Measurements from ENCODE around the gene CHD6.
"Not testable (repeated sequence)": the region's sequence is repeated elsewhere in the genome, so short reads cannot be mapped to it uniquely, and the experiment has no call there.

The CHD6 gene

DNA sequence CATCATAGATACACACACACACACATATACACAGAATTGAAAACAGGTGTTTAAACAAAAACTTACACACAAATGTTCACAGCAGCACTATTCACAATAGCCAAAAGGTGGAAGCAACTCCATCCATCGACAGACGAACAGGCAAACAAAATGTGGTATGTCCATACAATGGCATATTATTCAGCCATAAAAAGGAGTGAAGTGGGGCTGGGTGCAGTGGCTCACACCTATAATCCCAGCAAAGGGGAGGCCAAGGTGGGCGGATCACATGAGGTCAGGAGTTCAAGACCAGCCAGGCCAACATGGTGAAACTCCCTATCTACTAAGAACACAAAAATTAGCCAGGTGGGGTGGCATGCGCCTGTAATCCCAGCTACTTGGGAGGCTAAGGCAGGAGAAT lies 80.3 kb downstream of the CHD6 start:
- no peak for DNase-seq

DNA sequence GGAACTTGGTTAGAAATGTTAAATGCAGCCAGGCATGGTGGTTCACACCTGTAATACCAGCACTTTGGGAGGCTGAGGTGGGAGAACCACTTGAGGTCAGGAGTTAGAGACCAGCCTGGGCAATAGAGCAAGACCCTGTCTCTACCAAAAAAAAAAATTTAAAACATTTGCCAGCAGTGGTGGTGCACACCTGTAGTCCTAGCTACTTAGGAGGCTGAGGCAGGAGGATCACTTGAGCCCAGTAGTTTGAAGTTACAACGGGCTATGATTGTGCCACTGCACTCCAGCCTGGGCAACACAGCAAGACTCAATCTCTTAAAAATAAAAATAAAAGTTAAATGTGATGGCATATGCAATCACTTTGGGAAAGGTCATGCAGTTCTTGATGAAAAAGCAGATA lies 82.6 kb downstream of the CHD6 start:
- DNase-seq, result not testable (repeated sequence)

DNA sequence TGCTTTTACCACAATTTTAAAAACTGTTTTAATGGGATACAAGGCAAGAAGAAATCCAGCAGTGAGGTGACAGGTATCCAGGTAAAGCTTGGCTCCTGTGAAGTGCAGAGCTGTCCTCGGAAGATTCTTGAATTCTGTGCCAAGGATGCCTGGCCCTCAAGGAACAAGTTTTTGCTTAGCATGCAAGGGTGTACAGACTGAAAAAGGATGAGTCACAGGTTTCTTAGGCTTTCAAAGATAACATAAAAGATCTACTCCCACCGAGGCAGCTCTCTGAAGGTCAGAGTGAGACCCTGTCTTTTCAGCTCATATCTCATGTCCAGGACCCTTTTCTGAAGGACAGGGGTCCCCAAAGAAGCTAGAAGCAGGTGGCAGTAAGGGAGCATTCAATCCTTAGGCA lies 83.3 kb downstream of the CHD6 start:
- no peak for DNase-seq

DNA sequence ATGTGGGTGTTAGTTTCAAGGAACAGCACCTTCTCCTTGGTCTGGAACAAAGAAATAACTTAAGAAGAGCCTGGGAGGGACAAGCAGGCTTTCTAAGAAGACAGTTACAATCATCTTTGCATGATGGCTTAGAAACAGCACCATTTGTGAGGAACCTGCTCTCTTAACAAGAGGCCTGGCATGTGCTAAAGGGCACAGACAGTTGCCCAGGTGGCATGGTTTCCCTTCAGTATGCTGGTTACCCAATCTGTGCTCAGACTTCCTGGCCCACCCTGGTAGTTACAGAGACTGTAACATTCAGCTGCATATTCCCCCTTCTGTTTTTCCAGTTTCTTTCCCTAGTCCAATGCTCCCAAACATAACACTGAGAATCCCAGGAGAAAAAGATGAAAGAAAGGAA lies 84.0 kb downstream of the CHD6 start:
- no peak for DNase-seq

DNA sequence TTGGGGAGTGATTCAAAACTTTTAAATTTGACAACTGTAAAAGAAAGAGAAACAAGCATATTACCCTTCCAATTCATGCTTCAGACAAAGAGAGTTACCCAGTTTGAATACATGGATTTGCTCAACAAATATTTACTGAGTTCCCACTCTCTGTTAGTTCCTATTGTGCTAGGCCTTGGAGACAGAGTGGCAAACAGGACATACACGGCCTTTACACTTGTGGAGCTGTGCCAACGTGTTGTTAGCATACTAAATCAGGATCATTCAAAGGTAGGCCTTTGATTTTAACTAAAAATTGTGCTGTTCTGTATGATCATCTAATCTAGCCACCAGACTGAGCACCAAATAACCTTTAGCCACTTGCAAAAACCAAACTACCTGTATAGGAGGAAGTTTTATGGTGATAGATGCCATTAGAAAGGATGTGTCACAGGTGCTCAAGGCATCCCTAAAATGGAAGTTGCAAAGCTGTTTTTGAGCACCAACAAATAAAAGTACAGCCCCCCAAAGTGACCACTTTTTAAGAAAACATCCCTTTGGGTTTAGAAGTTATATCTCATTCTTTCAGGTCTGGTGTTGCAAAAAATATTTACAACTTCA lies 84.5 kb downstream of the CHD6 start:
- DNase-seq, result no peak

DNA sequence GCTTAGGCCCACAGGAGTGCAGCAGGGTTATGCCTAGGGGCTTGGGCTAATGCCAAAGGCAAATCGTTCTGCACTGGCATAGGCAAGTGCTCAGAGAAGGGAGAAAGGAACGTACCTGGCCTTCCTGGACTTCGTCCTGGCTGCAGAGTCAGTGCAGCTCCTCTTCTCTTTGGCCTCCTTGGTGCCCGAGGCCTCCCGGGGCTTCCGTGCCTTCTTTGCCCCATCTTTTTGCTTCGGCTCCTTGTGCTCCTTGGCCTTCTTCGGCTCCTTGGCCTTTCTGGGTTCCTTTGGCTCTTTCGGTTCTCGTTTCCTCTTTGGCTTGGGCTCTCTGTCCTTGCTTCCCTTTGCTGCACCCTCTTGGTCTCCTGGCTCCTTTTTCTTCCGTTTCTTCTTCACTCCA lies 85.2 kb downstream of the CHD6 start:
- DNase-seq, result no peak

DNA sequence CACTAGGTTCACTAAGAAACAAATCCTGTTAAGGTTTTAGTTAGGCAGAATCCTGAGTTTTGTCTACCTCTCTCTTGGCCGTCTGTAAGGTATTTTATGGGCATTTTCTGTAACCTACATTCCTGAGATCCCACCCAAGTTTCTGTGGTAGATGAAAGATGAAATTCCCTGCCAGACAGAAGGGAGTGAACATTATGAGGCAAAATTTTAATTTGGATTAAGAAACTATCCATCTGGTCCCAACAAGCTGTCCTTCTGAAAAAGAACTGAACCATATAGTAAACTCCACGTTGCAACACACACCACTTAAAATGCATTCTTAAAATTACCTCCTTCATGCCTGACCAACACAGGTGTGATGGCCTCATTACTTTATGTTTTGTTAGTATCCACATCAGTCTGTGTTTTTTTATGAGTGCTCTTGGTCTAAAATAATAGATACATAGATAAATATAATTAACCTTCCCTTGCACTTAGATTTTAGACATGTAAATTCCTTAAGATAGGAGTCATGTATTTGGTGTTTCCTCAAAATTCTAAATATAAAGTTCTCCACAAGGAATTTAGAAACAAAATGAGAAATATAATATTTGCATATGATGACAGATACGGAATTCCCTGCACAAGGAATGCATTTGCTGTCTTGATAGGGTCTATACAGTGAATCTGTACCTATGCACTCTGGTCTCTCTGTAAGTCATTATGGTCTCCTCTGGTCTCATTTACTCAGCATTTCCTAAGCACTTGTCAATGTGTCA lies 86.5 kb downstream of the CHD6 start:
- DNase-seq, result peak; percentile 74

DNA sequence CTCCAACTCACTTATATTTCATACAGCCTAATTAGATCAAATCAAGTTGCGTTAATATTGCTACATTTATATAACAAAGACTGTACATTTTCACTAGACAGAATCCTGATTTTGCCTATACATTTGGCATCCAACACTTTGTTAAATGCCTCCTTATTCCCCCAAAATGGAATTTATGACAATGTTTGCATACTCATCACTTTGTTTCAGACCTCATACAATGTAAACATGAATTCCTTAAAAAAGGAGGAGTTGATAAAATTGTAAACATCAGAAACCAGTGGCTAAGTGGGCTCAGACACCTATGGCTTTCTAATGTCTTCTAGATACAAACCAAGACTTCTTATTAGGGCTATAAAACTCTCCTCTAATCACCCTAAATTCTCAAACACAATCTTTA lies 87.3 kb downstream of the CHD6 start:
- no peak for DNase-seq

DNA sequence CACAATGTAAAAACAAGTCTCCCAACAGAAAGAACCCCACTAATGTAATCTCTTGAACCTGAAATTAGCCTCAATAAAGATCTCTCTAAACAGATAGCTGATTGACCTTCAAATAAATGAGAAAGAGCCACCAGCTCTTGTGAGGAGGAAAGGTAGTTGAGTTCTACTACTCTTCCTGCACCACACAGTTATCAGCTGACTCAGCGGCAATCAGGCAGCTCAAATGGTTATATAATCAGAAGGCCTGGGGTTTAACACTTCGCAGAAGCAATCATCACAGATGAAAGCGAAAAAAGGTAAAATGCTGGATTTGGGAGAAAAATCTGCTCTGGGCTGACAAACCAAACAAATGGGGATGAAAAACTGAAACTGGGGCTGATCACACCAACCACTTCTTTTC lies 91.8 kb downstream of the CHD6 start:
- DNase-seq, result no peak

DNA sequence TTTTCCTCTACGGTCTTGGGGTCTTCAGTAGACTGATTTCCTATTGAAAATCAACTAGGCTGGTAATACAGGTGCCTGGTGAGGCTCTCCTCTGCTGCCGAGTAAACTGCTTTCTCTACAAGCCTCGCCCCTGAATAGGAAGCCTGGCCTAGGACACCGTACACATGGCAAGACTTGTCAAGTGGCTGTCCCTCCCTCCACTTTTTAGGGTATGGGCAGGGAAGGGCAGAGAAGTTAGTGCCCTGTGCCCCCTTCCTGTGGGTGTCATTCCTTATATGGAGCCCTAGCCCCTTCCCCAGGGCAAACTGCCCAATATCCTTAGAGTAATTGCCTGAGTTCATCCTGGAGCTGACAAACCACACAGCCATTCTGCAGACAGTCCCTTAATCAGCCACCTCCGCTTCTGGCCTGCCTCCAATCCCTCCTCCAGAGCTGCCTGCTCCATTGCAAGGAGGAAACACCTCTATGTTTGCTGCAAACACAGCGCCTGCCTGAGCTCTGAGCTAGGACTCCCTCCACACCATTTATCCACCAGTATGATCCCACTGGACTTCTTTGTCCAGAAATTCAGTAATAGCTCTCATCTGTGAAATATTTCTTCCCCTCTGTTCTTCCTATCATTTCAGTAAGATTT lies 93.1 kb downstream of the CHD6 start:
- no peak for DNase-seq

DNA sequence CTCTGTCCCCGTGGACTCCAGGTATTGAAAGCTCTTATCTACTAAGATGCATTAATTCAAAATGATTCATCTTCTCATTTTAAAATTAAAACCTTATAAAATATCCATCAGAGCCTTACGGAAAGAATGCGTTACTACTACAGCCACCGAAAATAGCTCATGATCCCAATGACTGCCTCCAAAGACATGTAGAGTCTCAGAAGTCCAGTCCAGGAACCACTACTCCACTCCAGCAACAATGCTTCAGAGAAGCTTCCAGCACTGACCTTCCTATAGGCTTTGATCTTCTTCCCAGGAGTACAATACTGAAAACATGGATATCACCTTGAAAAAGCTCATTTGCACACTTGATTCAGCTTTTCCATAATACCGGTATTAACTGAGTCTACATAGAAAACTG lies 94.3 kb downstream of the CHD6 start:
- DNase-seq, result no peak

DNA sequence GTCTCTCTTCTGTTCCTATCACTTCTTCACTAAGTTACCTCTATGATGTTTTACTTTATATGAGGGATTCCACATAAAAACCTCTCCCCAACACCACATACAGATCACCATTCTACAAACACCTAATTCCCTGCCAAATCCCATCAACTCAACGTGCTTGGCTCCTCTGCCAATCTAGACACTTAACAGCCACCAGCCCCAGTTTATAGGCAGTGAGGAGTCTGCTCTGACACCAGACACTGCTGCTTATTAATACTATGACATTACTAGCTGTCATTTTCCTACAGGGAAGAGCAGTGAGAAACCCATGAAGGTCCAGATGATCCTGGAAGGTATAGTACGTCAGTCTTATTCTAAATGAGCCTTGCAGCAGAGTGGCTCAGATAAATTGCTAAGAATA lies 104.3 kb downstream of the CHD6 start:
- no peak for DNase-seq

DNA sequence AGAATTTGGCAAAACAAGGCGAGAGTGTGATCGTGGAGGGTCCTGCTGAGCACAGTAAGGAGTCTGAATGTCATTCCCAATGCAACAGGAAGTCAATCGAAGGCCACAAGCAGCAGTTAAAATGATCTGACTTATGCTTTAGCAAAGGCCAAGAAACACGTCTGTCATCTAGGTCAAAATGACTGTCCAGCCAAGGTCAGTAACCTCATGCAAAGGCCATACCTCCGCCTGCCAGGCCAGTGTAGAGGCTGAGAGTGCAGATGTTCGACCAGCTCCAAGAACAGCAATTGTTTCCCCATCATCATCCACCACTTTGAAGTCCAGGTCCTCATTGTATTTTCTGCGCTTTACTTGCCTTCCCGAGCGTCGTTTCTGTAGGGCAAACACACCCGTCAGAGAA lies 105.6 kb downstream of the CHD6 start:
- no peak for DNase-seq

DNA sequence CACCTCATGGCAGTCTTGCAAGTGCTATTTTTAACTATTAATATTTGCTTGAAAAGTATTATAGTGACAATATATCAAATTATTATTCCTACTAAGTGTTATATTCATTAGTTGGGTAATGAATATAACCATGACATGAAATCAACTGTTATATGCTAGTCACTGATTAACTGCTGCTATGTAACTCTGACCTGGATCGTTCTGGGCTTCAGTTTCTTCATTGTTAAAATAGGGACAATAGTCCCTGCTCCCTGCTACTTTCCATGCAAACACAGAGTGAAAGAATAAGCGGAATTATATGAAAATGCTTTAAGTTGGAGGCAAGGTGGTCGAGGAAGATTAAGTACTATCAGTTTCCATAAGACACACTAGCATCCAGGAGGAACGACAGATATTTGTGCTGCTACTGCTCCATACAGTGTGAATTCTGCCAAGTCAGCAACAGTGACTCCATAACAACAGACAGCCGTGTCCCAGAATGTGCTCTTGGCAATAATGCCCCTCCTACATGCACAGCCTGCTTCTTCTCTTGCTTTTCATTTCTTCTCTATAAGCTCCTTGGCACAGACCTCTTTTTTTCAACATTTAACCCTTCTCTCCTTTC lies 107.2 kb downstream of the CHD6 start:
- DNase-seq, result no peak

DNA sequence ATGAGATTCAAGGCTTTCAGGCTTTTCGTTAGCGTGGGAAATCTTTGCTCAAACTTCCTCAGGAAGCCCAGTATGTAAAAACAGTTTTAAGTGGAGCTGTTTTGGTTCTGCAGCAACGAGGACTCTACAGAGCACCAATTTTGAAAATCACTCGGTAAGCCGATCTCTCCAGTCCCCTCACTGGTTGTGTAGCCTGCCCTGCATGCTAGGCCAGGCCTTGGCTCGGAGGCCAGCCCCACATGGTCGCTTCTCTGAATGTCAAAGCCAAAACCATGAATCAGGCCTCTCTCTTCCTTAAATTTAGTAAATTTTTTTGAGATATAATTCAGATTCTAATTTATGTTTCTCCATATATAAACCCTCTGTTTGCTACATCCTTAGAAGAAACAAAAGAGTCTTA lies 108.0 kb downstream of the CHD6 start:
- no peak for DNase-seq

DNA sequence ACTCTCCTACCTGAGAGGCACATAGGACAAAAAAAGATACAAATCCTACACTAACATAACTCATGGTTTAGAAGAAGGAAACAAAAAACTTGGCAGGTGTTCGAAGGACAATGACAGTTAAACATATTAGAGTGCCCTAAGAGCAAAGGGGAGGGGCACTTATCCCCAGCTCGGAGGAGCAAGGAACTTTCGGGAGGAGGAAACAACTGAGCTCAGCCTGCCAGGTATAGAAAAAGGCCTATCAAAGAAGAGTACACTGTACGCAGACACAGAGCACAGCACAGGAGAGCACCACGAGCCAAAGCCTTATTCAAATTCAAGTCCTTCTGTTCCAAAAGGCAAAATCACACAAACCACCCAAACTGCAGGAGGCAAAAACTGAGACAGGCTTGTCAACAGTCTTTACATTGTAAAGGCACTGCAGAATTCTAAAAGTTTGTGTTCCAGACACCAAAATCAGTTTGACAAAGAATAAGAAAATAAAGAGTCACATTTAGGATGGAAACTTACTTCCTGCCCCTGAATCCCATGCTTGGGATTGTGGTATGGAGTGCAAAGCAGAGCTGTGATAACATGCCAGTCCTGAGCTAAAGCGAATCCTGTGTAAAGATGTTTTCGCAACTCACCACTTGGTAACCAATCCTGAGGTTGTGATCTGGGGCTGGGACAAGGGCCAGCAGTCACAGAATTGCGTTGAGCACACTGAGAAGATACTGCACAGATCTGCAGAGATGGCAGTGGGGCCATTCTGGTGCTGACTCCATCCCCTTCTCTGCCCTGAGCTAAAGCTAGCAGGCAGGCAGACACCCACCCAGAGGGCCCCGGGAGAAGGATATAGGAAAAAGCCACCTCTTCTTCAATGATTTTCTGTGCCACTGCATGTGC lies 108.6 kb downstream of the CHD6 start:
- no peak for DNase-seq

DNA sequence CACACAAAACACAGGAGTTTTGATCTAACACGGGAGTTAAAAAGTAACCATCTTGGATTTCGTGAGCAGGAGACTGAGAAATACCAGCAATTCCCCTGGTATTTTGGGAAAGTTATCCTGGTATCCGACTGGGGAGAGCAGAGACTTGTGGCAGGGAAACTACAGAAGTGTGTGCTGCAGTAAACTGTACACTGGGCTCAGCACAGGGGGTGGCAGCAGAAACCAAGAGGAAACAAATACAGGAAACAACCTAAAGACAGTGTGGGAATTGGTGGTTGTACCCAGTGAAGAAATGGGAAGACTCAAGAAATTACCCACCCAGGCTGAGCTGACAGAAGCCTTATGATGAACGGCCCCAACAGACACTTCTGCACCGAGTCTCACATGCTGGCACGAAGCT lies 109.8 kb downstream of the CHD6 start:
- DNase-seq, result no peak

DNA sequence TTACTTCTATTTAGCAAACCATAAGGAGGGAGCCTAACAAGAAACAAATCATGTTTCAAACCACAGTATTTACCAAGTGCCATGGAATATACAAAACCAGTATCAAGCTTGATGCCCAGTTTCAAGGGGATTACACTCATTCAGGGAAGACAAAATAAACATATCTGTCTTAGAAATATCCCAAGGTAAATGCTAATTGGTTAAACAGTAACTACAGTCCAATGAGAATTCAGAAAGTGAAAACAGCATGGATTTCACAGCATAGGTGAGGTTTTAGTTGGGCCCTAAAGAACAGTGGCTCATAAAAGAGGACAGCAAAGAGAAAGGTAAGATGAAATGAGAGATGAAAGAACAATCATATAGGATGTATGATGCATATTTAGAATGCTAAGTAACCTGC lies 110.3 kb downstream of the CHD6 start:
- DNase-seq, result no peak

DNA sequence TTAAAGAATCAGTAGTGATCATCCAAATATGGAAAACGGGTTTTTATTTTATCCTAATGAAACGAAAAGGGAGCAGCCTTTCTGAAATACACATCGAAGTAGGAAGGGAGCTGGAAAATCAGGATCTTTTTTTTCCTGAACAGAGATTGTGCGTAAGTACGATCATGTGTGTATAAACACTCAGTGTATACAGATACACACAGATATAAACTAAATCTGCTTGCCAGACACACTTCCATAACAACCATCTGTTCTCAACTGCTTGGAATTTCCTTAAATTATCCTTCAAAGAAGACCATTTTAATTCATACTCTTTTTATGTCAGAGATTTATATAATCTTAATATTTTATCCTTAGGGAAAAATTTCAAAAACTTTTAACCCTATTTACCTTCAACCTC lies 110.7 kb downstream of the CHD6 start:
- DNase-seq, result no peak

DNA sequence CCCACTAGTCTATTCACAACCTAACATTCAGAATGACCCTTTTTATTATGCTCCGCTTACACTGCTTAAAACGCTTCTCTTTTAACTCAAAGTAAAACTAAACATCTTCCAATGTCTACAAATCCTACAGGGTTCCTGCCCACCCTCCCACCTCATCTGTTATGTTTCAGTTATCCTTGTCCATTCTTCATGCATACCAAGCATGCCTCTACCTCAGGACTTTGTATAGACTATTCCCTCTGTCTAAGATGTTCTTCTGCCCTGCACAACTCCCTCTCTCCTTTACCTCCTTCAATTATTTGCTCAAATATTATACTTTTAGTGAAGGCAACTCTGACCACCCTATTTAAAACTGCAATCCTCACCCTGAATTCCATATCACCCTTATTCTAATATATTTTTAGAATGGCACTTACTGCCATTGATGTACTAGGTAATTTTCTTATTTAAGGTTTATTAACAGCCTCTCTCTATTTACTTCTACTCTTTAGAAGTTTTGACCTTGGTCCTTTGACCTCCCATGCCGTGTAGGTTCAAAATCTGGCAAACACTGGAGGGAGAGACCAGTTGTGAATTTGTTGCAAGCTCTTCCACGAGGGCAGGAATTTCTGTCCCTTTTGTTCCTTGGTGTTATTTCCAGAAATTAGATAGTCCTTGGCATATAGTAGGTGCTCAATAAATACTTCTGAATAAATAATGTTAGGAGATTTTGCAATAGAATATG lies 111.8 kb downstream of the CHD6 start:
- no peak for DNase-seq

DNA sequence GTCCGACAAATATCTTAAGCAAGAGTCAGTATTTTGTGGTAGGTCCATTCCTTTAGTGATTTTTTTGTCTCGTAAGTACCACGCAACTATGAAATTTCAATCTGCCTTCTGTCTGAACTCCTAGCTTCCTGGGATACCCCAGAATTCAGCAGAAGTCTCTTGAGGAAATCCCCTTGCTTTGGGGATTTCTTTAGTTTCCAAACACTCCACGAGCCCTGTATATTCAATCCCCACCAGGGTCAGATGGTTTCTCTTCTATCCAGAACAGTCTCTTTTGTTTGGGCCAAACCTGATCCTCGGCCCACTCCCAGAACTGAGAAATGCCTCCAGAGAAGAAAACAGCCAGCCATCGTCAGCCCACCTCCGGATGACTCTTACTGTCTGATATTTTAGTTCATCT lies 113.0 kb downstream of the CHD6 start:
- no peak for DNase-seq

DNA sequence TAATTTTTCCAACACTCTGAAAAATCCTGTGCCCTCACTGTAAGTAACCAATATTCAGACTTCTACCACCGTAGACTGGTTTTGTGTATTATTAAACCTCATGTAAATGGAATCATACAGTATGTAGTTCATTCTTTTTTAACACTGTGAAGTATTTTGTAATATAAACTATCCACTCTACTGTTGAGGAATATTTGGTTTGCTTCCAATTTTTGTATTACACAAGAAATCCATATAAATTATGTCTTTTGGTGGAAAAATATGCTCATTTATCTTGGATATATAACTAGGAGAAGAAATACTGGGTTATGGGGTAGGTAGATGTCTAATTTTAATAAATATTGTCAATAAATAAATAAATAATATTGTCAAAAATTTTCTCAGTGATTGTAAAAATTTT lies 116.8 kb downstream of the CHD6 start:
- no peak for DNase-seq
